Heart left ventricle (tissue), 13 donors: Measurements from ENCODE around the gene FMN2.

Source experiments
- CTCF ChIP-seq, 12 donors: fragments of 200-600 bp; sonication (generic) in 4 of 12; IDR thresholded peaks; one replicate each; pipeline versions ENCODE4 v1.5.0 to v1.8.0; 2018 to 2022; ENCODE audit warnings: antibody characterized with exemption in 12 of 12, mild to moderate bottlenecking in 5 of 12
- POLR2A ChIP-seq, 2 donors: fragments of 450-650 bp; IDR thresholded peaks; one replicate each; pipeline ENCODE4 v1.6.1; 2017; ENCODE audit warnings: antibody characterized with exemption in 2 of 2, mild to moderate bottlenecking in 2 of 2, moderate library complexity in 2 of 2
- donor health status: ischemic (EF 13 %, LVEDD 7.1; RV severe dilation, severe dysfunction).
- donor health status: DM: no; HTN: yes; CAD: no.
- donor health status: DM: no; HTN: no; CAD: no.
- donor health status: ischemic (EF 25% LVEDD 6.9; RV normal size, moderate dysfunction).
- donor health status: ischemic (EF 25% LVEDD 5.7; RV mildly dilated, moderate dysfunction).
- donor health status: ischemic (EF 35%, LVEDD 5.7; RV mildly dilated, moderate dysfunction).
- donor health status: nonischemic (EF 11% LVEDD 7.7; RV severe dilation, severe dysfunction).
- donor health status: DM: yes; HTN: yes; CAD: no.
- donor health status: PGD.
- donor health status: ischemic (EF 29% LVEDD 5.4; RV normal size, mild dysfunction).
- donor health status: nonischemic (EF 23%, LVEDD 6.1; RV moderate dilation, normal function).

- TF ChIP-seq CTCF (IDR thresholded peaks at IDR 0.05) (no peak), POLR2A (IDR thresholded peaks at IDR 0.05) (no peak)
Measured at GRCh38 chr1:240278082-240278481, 186.4 kb downstream of the FMN2 start.
